Central memory CD8-positive, alpha-beta T cell (primary cell): ENCODE data around the gene WDR4.

Source experiments
- ATAC-seq: fragments of 150-1000 bp; cut with Tn5 transposase; replicated peaks from 2 replicates; pipeline ENCODE4 v1.10.0; 2022; ENCODE audit warnings: mild to moderate bottlenecking, moderate FRiP score, moderate number of reproducible peaks; ENCODE audit not compliant: poor library complexity, severe bottlenecking; ENCODE audit errors: extremely low read depth
- DNase-seq, 2 donors: peaks; one replicate each; pipeline ENCODE4 v3.0.0; 2021; ENCODE audit warnings: low spot score in 2 of 2
- H3K27ac Mint-ChIP-seq: one replicate; pipeline ENCODE4 v1.8.0; 2022; ENCODE audit warnings: low read depth, mild to moderate bottlenecking, moderate library complexity, mixed read lengths
- H3K27me3 Mint-ChIP-seq: one replicate; pipeline ENCODE4 v1.8.0; 2022; ENCODE audit warnings: mixed read lengths
- H3K36me3 Mint-ChIP-seq: one replicate; pipeline ENCODE4 v1.8.0; 2022; ENCODE audit warnings: mild to moderate bottlenecking, moderate library complexity, mixed read lengths; ENCODE audit not compliant: insufficient read depth
- H3K4me1 Mint-ChIP-seq: one replicate; pipeline ENCODE4 v1.8.0; 2022; ENCODE audit warnings: mixed read lengths
- H3K4me3 Mint-ChIP-seq: one replicate; pipeline ENCODE4 v1.8.0; 2022; ENCODE audit warnings: mild to moderate bottlenecking, moderate library complexity, mixed read lengths
- H3K9me3 Mint-ChIP-seq: one replicate; pipeline ENCODE4 v1.8.0; 2022; ENCODE audit warnings: mixed read lengths

Gene WDR4

GRCh38 chr21:42865776-42866160, 13.6 kb downstream of the WDR4 start:
- DNase-seq (no peak), ATAC-seq (no peak)
- H3K4me3 Mint-ChIP-seq, result no peak overlapping the region
- peaks cover 21% of the 10 kb centered on the region for H3K4me1 Mint-ChIP-seq
- H3K36me3 Mint-ChIP-seq, result peaks cover 33% of the 10 kb centered on the region
- H3K9me3 Mint-ChIP-seq, result no peaks in the 10 kb centered on the region
- no peaks in the 10 kb centered on the region for H3K27me3 Mint-ChIP-seq
- H3K27ac Mint-ChIP-seq, result no peak overlapping the region

- Mint-ChIP-seq H3K27me3 (no peaks in the 10 kb centered on the region), H3K4me3 (no peak overlapping the region), H3K36me3 (peaks cover 28% of the 10 kb centered on the region), H3K4me1 (peaks cover 21% of the 10 kb centered on the region), H3K27ac (peak overlapping the region; percentile 26), H3K9me3 (no peaks in the 10 kb centered on the region)
- ATAC-seq, result no peak
- DNase-seq, result no peak
Observed at GRCh38 chr21:42864815-42865775, 14.2 kb downstream of the WDR4 start.

GRCh38 chr21:42864286-42864685, 15.1 kb downstream of the WDR4 start:
- H3K27me3 Mint-ChIP-seq, result no peaks in the 10 kb centered on the region
- no peaks in the 10 kb centered on the region for H3K9me3 Mint-ChIP-seq
- H3K4me1 Mint-ChIP-seq, result peaks cover 21% of the 10 kb centered on the region
- no peak overlapping the region for H3K27ac Mint-ChIP-seq
- no peak for ATAC-seq
- no peak overlapping the region for H3K4me3 Mint-ChIP-seq
- H3K36me3 Mint-ChIP-seq, result peaks cover 24% of the 10 kb centered on the region
- DNase-seq, result no peak

- ATAC-seq, result no peak
- peaks cover 26% of the 10 kb centered on the region for H3K36me3 Mint-ChIP-seq
- no peaks in the 10 kb centered on the region for H3K27me3 Mint-ChIP-seq
- H3K27ac Mint-ChIP-seq, result no peak overlapping the region
- DNase-seq, result no peak
- H3K9me3 Mint-ChIP-seq, result no peaks in the 10 kb centered on the region
- no peak overlapping the region for H3K4me3 Mint-ChIP-seq
- H3K4me1 Mint-ChIP-seq, result peaks cover 21% of the 10 kb centered on the region
Observed at GRCh38 chr21:42863504-42863870, 15.9 kb downstream of the WDR4 start.

- peaks cover 28% of the 10 kb centered on the region for H3K36me3 Mint-ChIP-seq
- H3K27me3 Mint-ChIP-seq, result no peaks in the 10 kb centered on the region
- ATAC-seq, result no peak
- H3K4me3 Mint-ChIP-seq, result no peak overlapping the region
- H3K9me3 Mint-ChIP-seq, result no peaks in the 10 kb centered on the region
- DNase-seq, result no peak
- H3K4me1 Mint-ChIP-seq, result peaks cover 21% of the 10 kb centered on the region
- H3K27ac Mint-ChIP-seq, result no peak overlapping the region
Observed at GRCh38 chr21:42862774-42863503, 16.4 kb downstream of the WDR4 start.

GRCh38 chr21:42861848-42862400, 17.4 kb downstream of the WDR4 start:
- no peaks in the 10 kb centered on the region for H3K9me3 Mint-ChIP-seq
- no peaks in the 10 kb centered on the region for H3K27me3 Mint-ChIP-seq
- no peak overlapping the region for H3K27ac Mint-ChIP-seq
- H3K4me1 Mint-ChIP-seq, result peaks cover 21% of the 10 kb centered on the region
- H3K36me3 Mint-ChIP-seq, result peaks cover 25% of the 10 kb centered on the region
- no peak for ATAC-seq
- H3K4me3 Mint-ChIP-seq, result no peak overlapping the region
- DNase-seq, result no peak

- Mint-ChIP-seq H3K36me3 (peaks cover 27% of the 10 kb centered on the region), H3K27ac (no peak overlapping the region)
Observed at GRCh38 chr21:42861311-42861847, 18.0 kb downstream of the WDR4 start.

GRCh38 chr21:42860345-42860744, 19.0 kb downstream of the WDR4 start:
- no peaks in the 10 kb centered on the region for H3K27me3 Mint-ChIP-seq
- no peak for ATAC-seq
- H3K36me3 Mint-ChIP-seq, result peaks cover 33% of the 10 kb centered on the region
- H3K4me3 Mint-ChIP-seq, result no peak overlapping the region
- H3K4me1 Mint-ChIP-seq, result peaks cover 15% of the 10 kb centered on the region
- no peak for DNase-seq
- H3K27ac Mint-ChIP-seq, result no peak overlapping the region
- H3K9me3 Mint-ChIP-seq, result no peaks in the 10 kb centered on the region

More at GRCh38 chr21:42861311-42861847, 18.0 kb downstream of the WDR4 start:
- no peak for ATAC-seq
- Mint-ChIP-seq H3K9me3 (no peaks in the 10 kb centered on the region), H3K4me3 (no peak overlapping the region), H3K4me1 (peaks cover 20% of the 10 kb centered on the region), H3K27me3 (no peaks in the 10 kb centered on the region)
- DNase-seq, result no peak

GRCh38 chr21:42859891-42860230, 19.5 kb downstream of the WDR4 start:
- no peak overlapping the region for H3K4me3 Mint-ChIP-seq
- no peaks in the 10 kb centered on the region for H3K27me3 Mint-ChIP-seq
- no peak overlapping the region for H3K27ac Mint-ChIP-seq
- H3K4me1 Mint-ChIP-seq, result peaks cover 13% of the 10 kb centered on the region
- no peak for ATAC-seq
- DNase-seq, result no peak
- no peaks in the 10 kb centered on the region for H3K9me3 Mint-ChIP-seq
- H3K36me3 Mint-ChIP-seq, result peaks cover 34% of the 10 kb centered on the region

GRCh38 chr21:42858957-42859890, 20.1 kb downstream of the WDR4 start:
- H3K9me3 Mint-ChIP-seq, result no peaks in the 10 kb centered on the region
- no peak for ATAC-seq
- DNase-seq, result no peak
- H3K36me3 Mint-ChIP-seq, result peaks cover 32% of the 10 kb centered on the region
- H3K4me1 Mint-ChIP-seq, result peaks cover 7% of the 10 kb centered on the region
- no peak overlapping the region for H3K27ac Mint-ChIP-seq
- H3K27me3 Mint-ChIP-seq, result no peaks in the 10 kb centered on the region
- H3K4me3 Mint-ChIP-seq, result no peak overlapping the region

GRCh38 chr21:42858185-42858847, 21.0 kb downstream of the WDR4 start:
- H3K36me3 Mint-ChIP-seq, result peaks cover 35% of the 10 kb centered on the region
- ATAC-seq (no peak), DNase-seq (no peak)
- peak overlapping the region; percentile 6 for H3K27ac Mint-ChIP-seq
- no peak overlapping the region for H3K4me3 Mint-ChIP-seq
- peaks cover 6% of the 10 kb centered on the region for H3K4me1 Mint-ChIP-seq
- H3K9me3 Mint-ChIP-seq, result no peaks in the 10 kb centered on the region
- no peaks in the 10 kb centered on the region for H3K27me3 Mint-ChIP-seq
